PC-3 (cell line): Measurements from ENCODE around the gene TBC1D24. TPM values are rescaled to one million over a fixed set of nuclear protein-coding genes. Genes with fewer than 3 reads are reported as not detected.

Experiments used
- ATAC-seq: fragments of 200-7000 bp; cut with Tn5 transposase; 2 replicates; pipeline ENCODE4 v1.9.1; 2020; ENCODE audit warnings: mild to moderate bottlenecking, moderate library complexity
- BruUV-seq: library from RNA; stranded (reverse); fragments of 400-500 nt; replicated peaks from 2 replicates; lab custom pipeline; 2021; lab: Mats Ljungman, UMichigan
- CTCF ChIA-PET: fragments of 300-600 bp; sonication (Branson Sonifier 250); formaldehyde crosslinking; loops from one replicate; lab custom pipeline; 2022; ENCODE audit warnings: antibody characterized with exemption; lab: Charles Lee
- POLR2A ChIA-PET: fragments of 300-600 bp; sonication (Branson Sonifier 250); formaldehyde crosslinking; loops from one replicate; lab custom pipeline; 2022; ENCODE audit warnings: antibody characterized with exemption; ENCODE audit not compliant: unreplicated experiment; lab: Charles Lee
- DNase-seq: peaks from one replicate; pipeline ENCODE4 v3.0.0-alpha.2; 2015
- H2AFZ ChIP-seq: fragments of 300-600 bp; sonication (generic); 2 replicates; pipeline ENCODE4 v1.6.0; 2016; ENCODE audit warnings: antibody characterized with exemption, low read length
- H3F3A ChIP-seq: fragments of 300-600 bp; sonication (generic); one replicate; pipeline ENCODE4 v1.6.0; 2017; ENCODE audit warnings: antibody characterized with exemption, low read length, control low read depth, mild to moderate bottlenecking; ENCODE audit not compliant: unreplicated experiment
- H3K27ac ChIP-seq: fragments of 300-600 bp; sonication (generic); 2 replicates; pipeline ENCODE4 v1.5.1; 2016; ENCODE audit warnings: mild to moderate bottlenecking, low read length
- H3K27me3 ChIP-seq: fragments of 300-600 bp; sonication (generic); 2 replicates; pipeline ENCODE4 v1.6.1; 2016; ENCODE audit warnings: low read length, mixed read lengths
- H3K36me3 ChIP-seq: fragments of 300-600 bp; sonication (generic); 2 replicates; pipeline ENCODE4 v1.6.1; 2016; ENCODE audit warnings: low read depth, mixed run types, low read length, mixed read lengths
- H3K4me1 ChIP-seq: fragments of 300-600 bp; sonication (generic); 2 replicates; pipeline ENCODE4 v1.5.1; 2016; ENCODE audit warnings: low read length; ENCODE audit not compliant: insufficient read depth
- H3K4me2 ChIP-seq: fragments of 300-600 bp; sonication (generic); 2 replicates; pipeline ENCODE4 v1.6.0; 2016; ENCODE audit warnings: low read length
- H3K4me3 ChIP-seq: fragments of 300-600 bp; sonication (generic); 2 replicates; pipeline ENCODE4 v1.5.1; 2016; ENCODE audit warnings: mild to moderate bottlenecking, low read length, mixed read lengths
- H3K79me2 ChIP-seq: fragments of 300-600 bp; sonication (generic); 2 replicates; pipeline ENCODE4 v1.6.1; 2017; ENCODE audit warnings: low read length, mixed read lengths
- H3K9ac ChIP-seq: fragments of 300-600 bp; sonication (generic); 2 replicates; pipeline ENCODE4 v1.6.0; 2016; ENCODE audit warnings: mild to moderate bottlenecking, low read length
- H3K9me2 ChIP-seq: fragments of 300-600 bp; sonication (generic); replicated peaks from 2 replicates; pipeline ENCODE4 v1.6.1; 2016; ENCODE audit warnings: mixed run types, low read length, mixed read lengths
- H3K9me3 ChIP-seq: fragments of 300-600 bp; sonication (generic); 2 replicates; pipeline ENCODE4 v1.6.1; 2016; ENCODE audit warnings: low read length, mixed read lengths
- H4K20me1 ChIP-seq: fragments of 300-600 bp; sonication (generic); 2 replicates; pipeline ENCODE4 v1.6.1; 2016; ENCODE audit warnings: low read length, mixed read lengths
- CTCF ChIP-seq: fragments of 300-600 bp; sonication (generic); conservative IDR thresholded peaks from 2 replicates; pipeline ENCODE4 v1.5.1; 2017; ENCODE audit warnings: antibody characterized with exemption, low read depth, mild to moderate bottlenecking, low read length
- EZH2 ChIP-seq: fragments of 300-600 bp; sonication (generic); IDR thresholded peaks from one replicate; pipeline ENCODE4 v1.6.1; 2017; ENCODE audit warnings: antibody characterized with exemption, mild to moderate bottlenecking, low read length; ENCODE audit not compliant: unreplicated experiment
- EZH2phosphoT487 ChIP-seq: fragments of 300-600 bp; sonication (generic); IDR thresholded peaks from 2 replicates; pipeline ENCODE4 v1.6.1; 2018; ENCODE audit warnings: mild to moderate bottlenecking, antibody characterized with exemption, low read length, borderline replicate concordance
- intact Hi-C: fragments of 100-400 bp; cut with micrococcal nuclease; formaldehyde crosslinking; loops from 2 replicates; pipeline ENCODE4 v1.9.0; 2023
- total RNA-seq: library from RNA; depleted of rRNA; stranded (reverse); fragments of >200 nt; gene quantifications from 2 replicates; pipeline ENCODE4 v1.2.3, GENCODE V29; 2014

The TBC1D24 gene
- total RNA-seq, 1 experiment from 2014 or later: 15.2 TPM

- Histone ChIP-seq H3K4me1 (no peaks in the 10 kb centered on the region), H3K4me3 (no peak overlapping the region), H3K79me2 (no peaks in the 10 kb centered on the region), H4K20me1 (no peaks in the 10 kb centered on the region), H3K9me2 (no peaks in the 10 kb centered on the region), H3K27me3 (no peaks in the 10 kb centered on the region), H3K36me3 (no peaks in the 10 kb centered on the region), H3K27ac (no peak overlapping the region), H3K4me2 (no peak overlapping the region), H3K9me3 (no peaks in the 10 kb centered on the region), H3F3A (no peaks in the 10 kb centered on the region), H2AFZ (no peak overlapping the region), H3K9ac (no peak overlapping the region)
- ChIA-PET CTCF (no interaction called here), POLR2A (no interaction called here)
- intact Hi-C loops: no loop called here
- DNase-seq: no peak
- BruUV-seq: no TSS peak
- no peak for TF ChIP-seq EZH2
- no peak for ATAC-seq
Observed at GRCh38 chr16:2487903-2488531, 13.1 kb downstream of the TBC1D24 start.

- H4K20me1 ChIP-seq: no peaks in the 10 kb centered on the region
- H3K4me2 ChIP-seq: no peak overlapping the region
- no peaks in the 10 kb centered on the region for H3F3A ChIP-seq
- no peak overlapping the region for H3K4me3 ChIP-seq
- H3K36me3 ChIP-seq: no peaks in the 10 kb centered on the region
- intact Hi-C loops: no loop called here
- no peak overlapping the region for H3K9ac ChIP-seq
- ChIA-PET POLR2A (no interaction called here), CTCF (no interaction called here)
- DNase-seq (no peak), ATAC-seq (no peak)
- H2AFZ ChIP-seq: no peak overlapping the region
- H3K9me2 ChIP-seq: no peaks in the 10 kb centered on the region
- TF ChIP-seq CTCF: no peak
- no peak for TF ChIP-seq EZH2phosphoT487
- TF ChIP-seq EZH2: no peak
- H3K27ac ChIP-seq: no peak overlapping the region
- H3K9me3 ChIP-seq: no peaks in the 10 kb centered on the region
- no peaks in the 10 kb centered on the region for H3K4me1 ChIP-seq
- no TSS peak for BruUV-seq
- no peaks in the 10 kb centered on the region for H3K27me3 ChIP-seq
- H3K79me2 ChIP-seq: no peaks in the 10 kb centered on the region
Observed at GRCh38 chr16:2489581-2489980, 14.7 kb downstream of the TBC1D24 start.

- no peaks in the 10 kb centered on the region for H3K79me2 ChIP-seq
- H3K4me1 ChIP-seq: no peaks in the 10 kb centered on the region
- no peak overlapping the region for H3K4me3 ChIP-seq
- no peaks in the 10 kb centered on the region for H4K20me1 ChIP-seq
- ChIA-PET CTCF (no interaction called here), POLR2A (no interaction called here)
- no peaks in the 10 kb centered on the region for H3K9me3 ChIP-seq
- H3K9me2 ChIP-seq: no peaks in the 10 kb centered on the region
- no peak for TF ChIP-seq CTCF
- no peak for TF ChIP-seq EZH2phosphoT487
- no peak for TF ChIP-seq EZH2
- no peaks in the 10 kb centered on the region for H3K27me3 ChIP-seq
- no peak overlapping the region for H3K9ac ChIP-seq
- ATAC-seq: no peak
- BruUV-seq: no TSS peak
- no peak overlapping the region for H3K27ac ChIP-seq
- no peak for DNase-seq
- H3K4me2 ChIP-seq: no peak overlapping the region
- no peak overlapping the region for H2AFZ ChIP-seq
- intact Hi-C loops: no loop called here
- no peaks in the 10 kb centered on the region for H3F3A ChIP-seq
- no peaks in the 10 kb centered on the region for H3K36me3 ChIP-seq
Observed at GRCh38 chr16:2490190-2491105, 15.5 kb downstream of the TBC1D24 start.
